GM19397 (cell line): ENCODE results near the gene PLA2G5.
"Not testable (repeated sequence)": the region's sequence is repeated elsewhere in the genome, so short reads cannot be mapped to it uniquely, and the experiment has no call there.

ENCODE experiments used
- ATAC-seq: cut with Tn5 transposase; IDR thresholded peaks from one replicate; pipeline ENCODE4 v1.9.1; 2021; ENCODE audit warnings: mild to moderate bottlenecking, moderate library complexity; ENCODE audit not compliant: unreplicated experiment

PLA2G5 gene

GRCh38 chr1:20069874-20070273 lies at the start of gene PLA2G5:
Gene PLA2G5 (plus strand): TSS chr1:20070194. CDS start chr1:20084831, 14,637 bp downstream.
- ATAC-seq: no peak

- no peak for ATAC-seq
Measured at GRCh38 chr1:20028125-20028524, 41.9 kb upstream of the PLA2G5 start.

- ATAC-seq: no peak
Measured at GRCh38 chr1:20028726-20029125, 41.3 kb upstream of the PLA2G5 start.

- ATAC-seq: no peak
Measured at GRCh38 chr1:20029178-20029912, 40.6 kb upstream of the PLA2G5 start.

GRCh38 chr1:20030436-20031151 lies 39.4 kb upstream of the PLA2G5 start:
- ATAC-seq: not testable (repeated sequence)

GRCh38 chr1:20031161-20031560 lies 38.8 kb upstream of the PLA2G5 start:
- no peak for ATAC-seq

- ATAC-seq: no peak
Measured at GRCh38 chr1:20031836-20032235, 38.2 kb upstream of the PLA2G5 start.

- no peak for ATAC-seq
Measured at GRCh38 chr1:20032425-20032824, 37.6 kb upstream of the PLA2G5 start.

- ATAC-seq: no peak
Measured at GRCh38 chr1:20033420-20033819, 36.6 kb upstream of the PLA2G5 start.

- ATAC-seq: no peak
Measured at GRCh38 chr1:20035114-20035513, 34.9 kb upstream of the PLA2G5 start.

- ATAC-seq: no peak
Measured at GRCh38 chr1:20037877-20038276, 32.1 kb upstream of the PLA2G5 start.

- no peak for ATAC-seq
Measured at GRCh38 chr1:20047096-20047495, 22.9 kb upstream of the PLA2G5 start.

GRCh38 chr1:20048563-20048962 lies 21.4 kb upstream of the PLA2G5 start:
- ATAC-seq: no peak

GRCh38 chr1:20049056-20049798 lies 20.8 kb upstream of the PLA2G5 start:
- ATAC-seq: not testable (repeated sequence)

GRCh38 chr1:20051218-20051829 lies 18.7 kb upstream of the PLA2G5 start:
- no peak for ATAC-seq

- ATAC-seq: no peak
Measured at GRCh38 chr1:20052386-20052785, 17.6 kb upstream of the PLA2G5 start.

- ATAC-seq: no peak
Measured at GRCh38 chr1:20057886-20058420, 12.0 kb upstream of the PLA2G5 start.

- no peak for ATAC-seq
Measured at GRCh38 chr1:20058531-20058930, 11.5 kb upstream of the PLA2G5 start.

GRCh38 chr1:20059847-20060246 lies 10.1 kb upstream of the PLA2G5 start:
- ATAC-seq: no peak

- ATAC-seq: not testable (repeated sequence)
Measured at GRCh38 chr1:20060791-20061190, 9.2 kb upstream of the PLA2G5 start.

GRCh38 chr1:20061866-20062265 lies 8.1 kb upstream of the PLA2G5 start:
- no peak for ATAC-seq
